GM12878 (cell line): Measurements from ENCODE around the gene OPRM1.
A peak's percentile ranks its signal among the peaks of the same experiment; 100 is the strongest.

ENCODE experiments used
- MXI1 ChIP-seq: fragments of 150-350 bp; IDR thresholded peaks from 2 replicates; pipeline ENCODE4 v1.6.1; 2011; ENCODE audit warnings: low read depth, mild to moderate bottlenecking, inconsistent platforms, low read length, improper control_type of control experiment
- SP1 ChIP-seq: IDR thresholded peaks from one replicate; pipeline ENCODE4 v1.6.1; 2011; ENCODE audit warnings: low read depth, low read length
- TF ChIP-seq, protein P1 (sequence below), 3 experiments: IDR thresholded peaks in 2 of 3; conservative IDR thresholded peaks in 1 of 3; 2 replicates each; pipeline ENCODE4 v1.5.1; 2011; ENCODE audit warnings: low read depth in 3 of 3, low read length in 3 of 3, mild to moderate bottlenecking in 3 of 3, control low read depth in 2 of 3, moderate library complexity in 2 of 3, inconsistent platforms in 1 of 3, mixed read lengths in 1 of 3; ENCODE audit not compliant: control insufficient read depth in 2 of 3, insufficient read depth in 1 of 3; ENCODE audit errors: extremely low read depth in 1 of 3

DNA sequence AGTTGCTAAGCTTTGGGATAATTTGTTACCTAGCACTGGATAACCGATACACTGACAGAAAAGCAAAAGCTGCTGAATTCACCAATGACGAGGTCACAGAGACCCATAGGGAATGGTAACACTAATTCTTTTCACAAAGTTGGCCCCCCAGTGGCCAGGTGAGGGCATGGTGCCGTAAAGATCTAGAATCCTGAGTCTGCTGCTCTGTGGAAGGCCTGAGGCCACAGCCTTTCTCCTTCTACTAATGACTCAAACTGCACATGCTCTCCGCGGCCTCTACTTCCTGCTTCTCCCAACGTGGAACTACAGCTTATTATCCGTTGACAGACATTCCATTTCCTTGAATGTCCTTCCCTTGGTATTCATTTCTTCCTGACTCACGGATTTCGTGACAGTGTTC, 127.1 kb downstream of the OPRM1 start:
- TF ChIP-seq, protein P1, sequence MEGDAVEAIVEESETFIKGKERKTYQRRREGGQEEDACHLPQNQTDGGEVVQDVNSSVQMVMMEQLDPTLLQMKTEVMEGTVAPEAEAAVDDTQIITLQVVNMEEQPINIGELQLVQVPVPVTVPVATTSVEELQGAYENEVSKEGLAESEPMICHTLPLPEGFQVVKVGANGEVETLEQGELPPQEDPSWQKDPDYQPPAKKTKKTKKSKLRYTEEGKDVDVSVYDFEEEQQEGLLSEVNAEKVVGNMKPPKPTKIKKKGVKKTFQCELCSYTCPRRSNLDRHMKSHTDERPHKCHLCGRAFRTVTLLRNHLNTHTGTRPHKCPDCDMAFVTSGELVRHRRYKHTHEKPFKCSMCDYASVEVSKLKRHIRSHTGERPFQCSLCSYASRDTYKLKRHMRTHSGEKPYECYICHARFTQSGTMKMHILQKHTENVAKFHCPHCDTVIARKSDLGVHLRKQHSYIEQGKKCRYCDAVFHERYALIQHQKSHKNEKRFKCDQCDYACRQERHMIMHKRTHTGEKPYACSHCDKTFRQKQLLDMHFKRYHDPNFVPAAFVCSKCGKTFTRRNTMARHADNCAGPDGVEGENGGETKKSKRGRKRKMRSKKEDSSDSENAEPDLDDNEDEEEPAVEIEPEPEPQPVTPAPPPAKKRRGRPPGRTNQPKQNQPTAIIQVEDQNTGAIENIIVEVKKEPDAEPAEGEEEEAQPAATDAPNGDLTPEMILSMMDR (IDR thresholded peaks at IDR 0.05 in 2 of 3, conservative IDR thresholded peaks at IDR 0.05 in 1 of 3; ENCODE audit: control insufficient read depth in 2 of 3, extremely low read depth in 1 of 3, insufficient read depth in 1 of 3, low read depth in 3 of 3, low read length in 3 of 3) = 0 out of 6 replicates have a peak, but pooled peaks of 1 of the 3 experiments have one; percentile 19
- TF ChIP-seq MXI1 (no peak), SP1 (no peak)
